Eye (tissue), 1 donor: Measurements from ENCODE around the gene SEC14L1.

Source experiments
- DNase-seq: peaks from one replicate; pipeline ENCODE4 v3.0.0-alpha.2; 2015

Gene SEC14L1

GRCh38 chr17:77200711-77201110 lies 59.9 kb downstream of the SEC14L1 start:
- DNase-seq: no peak

GRCh38 chr17:77203436-77203835 lies 62.7 kb downstream of the SEC14L1 start:
- no peak for DNase-seq

GRCh38 chr17:77203846-77204245 lies 63.1 kb downstream of the SEC14L1 start:
- DNase-seq: no peak

- no peak for DNase-seq
Observed at GRCh38 chr17:77204536-77204935, 63.8 kb downstream of the SEC14L1 start.

- no peak for DNase-seq
Observed at GRCh38 chr17:77205396-77206125, 64.8 kb downstream of the SEC14L1 start.

GRCh38 chr17:77206158-77206956 lies 65.6 kb downstream of the SEC14L1 start:
- DNase-seq: no peak

GRCh38 chr17:77207689-77208216 lies 67.0 kb downstream of the SEC14L1 start:
- DNase-seq: no peak

- no peak for DNase-seq
Observed at GRCh38 chr17:77208217-77208808, 67.5 kb downstream of the SEC14L1 start.

GRCh38 chr17:77208856-77209255 lies 68.1 kb downstream of the SEC14L1 start:
- no peak for DNase-seq

GRCh38 chr17:77209330-77209748 lies 68.6 kb downstream of the SEC14L1 start:
- DNase-seq: no peak

- no peak for DNase-seq
Observed at GRCh38 chr17:77210331-77210730, 69.6 kb downstream of the SEC14L1 start.

GRCh38 chr17:77210946-77211541 lies 70.3 kb downstream of the SEC14L1 start:
- DNase-seq: no peak

- DNase-seq: no peak
Observed at GRCh38 chr17:77211681-77212080, 70.9 kb downstream of the SEC14L1 start.

GRCh38 chr17:77212081-77212832 lies 71.5 kb downstream of the SEC14L1 start:
- no peak for DNase-seq

- no peak for DNase-seq
Observed at GRCh38 chr17:77212833-77213777, 72.3 kb downstream of the SEC14L1 start.

GRCh38 chr17:77213778-77214132 lies 73.0 kb downstream of the SEC14L1 start:
- DNase-seq: no peak

GRCh38 chr17:77214328-77214727 lies 73.6 kb downstream of the SEC14L1 start:
- no peak for DNase-seq

GRCh38 chr17:77214743-77215142 lies 74.0 kb downstream of the SEC14L1 start:
- peak; percentile 45 for DNase-seq

- no peak for DNase-seq
Observed at GRCh38 chr17:77215281-77215680, 74.5 kb downstream of the SEC14L1 start.

GRCh38 chr17:77216486-77216885 lies 75.7 kb downstream of the SEC14L1 start:
- DNase-seq: no peak

GRCh38 chr17:77217123-77217522 lies 76.4 kb downstream of the SEC14L1 start:
- DNase-seq: no peak
